ENCODE results near the gene PDCD1LG2. TPM values are rescaled to one million over a fixed set of nuclear protein-coding genes. Genes with fewer than 3 reads are reported as not detected.

The PDCD1LG2 gene
- total RNA-seq, 1 donor, result 10.9 TPM

DNA sequence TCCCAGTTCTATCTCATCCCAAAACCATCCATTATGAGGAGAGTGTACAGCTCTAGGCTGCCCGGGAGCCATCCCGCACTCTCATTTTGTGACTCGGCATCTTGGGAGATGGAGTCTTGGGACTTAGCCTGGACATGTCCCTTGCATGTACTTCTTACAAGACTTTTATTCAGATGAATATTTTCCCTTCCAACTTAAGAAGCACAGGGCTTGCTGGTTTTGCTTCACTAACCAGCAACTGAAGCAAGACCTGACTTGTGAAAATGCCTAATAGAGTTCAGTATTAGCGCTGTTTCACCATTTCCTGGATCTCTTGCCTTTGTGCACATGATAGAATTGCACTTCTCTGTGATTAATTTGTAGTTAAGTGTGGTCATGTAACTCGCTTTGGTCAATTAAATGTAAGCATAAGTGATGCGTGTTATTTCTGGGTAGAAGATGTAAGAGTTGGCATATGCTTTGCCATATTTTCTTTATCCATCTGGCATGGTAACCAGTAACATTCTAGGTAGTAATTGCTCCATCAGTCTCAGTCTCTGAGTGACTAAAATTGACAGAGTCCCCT, 55.8 kb downstream of the PDCD1LG2 start:
- no peak for TF ChIP-seq CTCF (IDR thresholded peaks at IDR 0.05; ENCODE audit: insufficient read depth, low read length)
- no peak overlapping the region for H3K4me3 ChIP-seq (ENCODE audit: low read depth, low read length)
- DNase-seq (ENCODE audit: low read depth), result no peak

- H3K4me3 ChIP-seq (ENCODE audit: low read depth, low read length), result no peak overlapping the region
- TF ChIP-seq CTCF (IDR thresholded peaks at IDR 0.05; ENCODE audit: insufficient read depth, low read length), result no peak
These were observed 58.5 kb downstream of the PDCD1LG2 start for GRCh38 chr9:5568868-5569267.

DNA sequence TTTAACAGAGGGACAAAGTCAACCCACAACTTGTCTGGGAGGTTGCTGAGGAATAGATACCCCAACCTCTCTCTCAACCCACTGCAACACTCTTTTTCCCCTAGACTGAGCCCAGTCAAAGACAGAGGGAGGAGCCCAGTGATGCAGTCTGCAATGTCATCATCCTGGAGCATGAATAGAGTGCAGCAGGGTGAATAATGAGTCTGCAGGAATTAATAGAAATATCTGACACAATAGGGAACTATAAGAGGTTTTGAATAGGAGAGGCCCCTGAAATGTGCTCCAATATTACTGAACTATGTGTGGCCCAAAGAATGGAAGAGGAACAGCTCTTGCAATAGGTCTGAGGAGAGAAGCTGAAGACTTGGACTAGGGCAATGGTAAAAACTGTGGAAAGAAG, 59.1 kb downstream of the PDCD1LG2 start:
- no peak for DNase-seq (ENCODE audit: low read depth)
- TF ChIP-seq CTCF (IDR thresholded peaks at IDR 0.05; ENCODE audit: insufficient read depth, low read length), result no peak
- H3K4me3 ChIP-seq (ENCODE audit: low read depth, low read length), result no peak overlapping the region

More at GRCh38 chr9:5568868-5569267, 58.5 kb downstream of the PDCD1LG2 start:
- DNase-seq (ENCODE audit: low read depth), result no peak

- no peak overlapping the region for H3K4me3 ChIP-seq (ENCODE audit: low read depth, low read length)
- no peak for DNase-seq (ENCODE audit: low read depth)
- TF ChIP-seq CTCF (IDR thresholded peaks at IDR 0.05; ENCODE audit: insufficient read depth, low read length), result no peak
These were observed 59.6 kb downstream of the PDCD1LG2 start for GRCh38 chr9:5569891-5570290.

GRCh38 chr9:5571629-5572232, 61.4 kb downstream of the PDCD1LG2 start:
- no peak for DNase-seq (ENCODE audit: low read depth)
- no peak for TF ChIP-seq CTCF (IDR thresholded peaks at IDR 0.05; ENCODE audit: insufficient read depth, low read length)
- no peak overlapping the region for H3K4me3 ChIP-seq (ENCODE audit: low read depth, low read length)

- no peak for DNase-seq (ENCODE audit: low read depth)
- H3K4me3 ChIP-seq (ENCODE audit: low read depth, low read length), result no peak overlapping the region
- TF ChIP-seq CTCF (IDR thresholded peaks at IDR 0.05; ENCODE audit: insufficient read depth, low read length), result no peak
These were observed 63.8 kb downstream of the PDCD1LG2 start for GRCh38 chr9:5574097-5574496.

DNA sequence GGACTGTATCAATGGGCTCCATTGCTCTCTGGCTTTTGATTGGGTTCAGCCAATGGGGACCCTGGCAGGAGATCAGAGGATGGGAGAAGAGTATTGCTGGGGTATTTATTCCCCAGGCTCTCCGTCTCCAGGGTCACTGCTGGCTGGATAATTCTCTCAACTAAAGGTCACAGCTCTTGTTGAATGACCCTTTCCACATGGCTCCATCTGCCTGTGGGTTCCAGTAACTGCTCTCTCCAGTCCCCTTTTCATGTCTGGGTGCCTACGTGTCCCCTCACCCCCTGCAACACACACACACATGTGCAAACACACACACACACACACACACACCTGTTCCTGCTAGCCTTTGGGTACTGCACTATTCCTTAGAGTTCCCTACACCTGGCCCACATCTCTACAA, 64.7 kb downstream of the PDCD1LG2 start:
- no peak overlapping the region for H3K4me3 ChIP-seq (ENCODE audit: low read depth, low read length)
- no peak for TF ChIP-seq CTCF (IDR thresholded peaks at IDR 0.05; ENCODE audit: insufficient read depth, low read length)
- no peak for DNase-seq (ENCODE audit: low read depth)
